Gastrocnemius medialis (tissue), 4 donors: ENCODE measurements around the gene PPP2R5C. TPM values are rescaled to one million over a fixed set of nuclear protein-coding genes. Genes with fewer than 3 reads are reported as not detected.

Source experiments
- ATAC-seq, 2 donors: fragments of 150-250 bp; one replicate each; pipeline ENCODE4 v1.9.1; 2016
- DNase-seq, 2 donors: peaks; one replicate each; pipeline ENCODE4 v3.0.0-alpha.2; 2019
- H3K27ac ChIP-seq, 4 donors: fragments of 200-600 bp; sonication (generic); 1 replicate in 1 of 4; 2 replicates in 3 of 4; pipeline ENCODE4 v1.5.1; 2016 to 2018; ENCODE audit warnings: mild to moderate bottlenecking in 2 of 4, moderate library complexity in 1 of 4
- H3K27me3 ChIP-seq, 3 donors: fragments of 200-600 bp; sonication (generic) in 2 of 3; 1 replicate in 1 of 3; 2 replicates in 2 of 3; pipeline versions ENCODE4 v1.5.1 to v1.6.0; 2016 to 2019; ENCODE audit warnings: mild to moderate bottlenecking in 1 of 3, moderate library complexity in 1 of 3
- H3K36me3 ChIP-seq, 2 donors: fragments of 200-600 bp; sonication (generic) in 1 of 2; one replicate each; pipeline ENCODE4 v1.5.1; 2017 to 2018
- H3K4me1 ChIP-seq, 2 donors: fragments of 200-600 bp; sonication (generic) in 1 of 2; one replicate each; pipeline ENCODE4 v1.5.1; 2016 to 2017; ENCODE audit warnings: mild to moderate bottlenecking in 2 of 2
- H3K4me3 ChIP-seq, 4 donors: fragments of 200-600 bp; sonication (generic) in 3 of 4; 1 replicate in 1 of 4; 2 replicates in 3 of 4; pipeline ENCODE4 v1.5.1; 2016 to 2019; ENCODE audit warnings: mild to moderate bottlenecking in 2 of 4
- H3K9me3 ChIP-seq, 3 donors: fragments of 200-600 bp; sonication (generic) in 2 of 3; 1 replicate in 1 of 3; 2 replicates in 2 of 3; pipeline ENCODE4 v1.5.1; 2016 to 2019
- POLR2A ChIP-seq, 2 donors: fragments of 450-650 bp; IDR thresholded peaks; one replicate each; pipeline ENCODE4 v1.6.1; 2017; ENCODE audit warnings: antibody characterized with exemption in 2 of 2, mild to moderate bottlenecking in 2 of 2, moderate library complexity in 2 of 2
- in situ Hi-C, 4 donors: fragments of 200-750 bp; cut with MboI; loops; one replicate each; pipeline versions ENCODE4 v1.15.0 to v1.8.0; 2017; ENCODE audit warnings: low sequenced_read_pairs in 4 of 4
- intact Hi-C: fragments of 100-400 bp; cut with DNase I; formaldehyde crosslinking; loops from one replicate; pipeline ENCODE4 v1.15.1; 2023; ENCODE audit warnings: low total_unique reads
- total RNA-seq, 4 donors: library from RNA; depleted of rRNA; stranded (reverse); fragments of >200 nt; gene quantifications; one replicate each; pipeline versions ENCODE4 v1.1.0 to v1.2.3, GENCODE V29; 2016
- TF ChIP-seq, protein P1 (sequence below), 5 experiments: fragments of 450-650 bp in 3 of 5; fragments of 200-600 bp in 2 of 5; sonication (generic) in 2 of 5; IDR thresholded peaks in 4 of 5; conservative IDR thresholded peaks in 1 of 5; 1 replicate in 4 of 5; 2 replicates in 1 of 5; pipeline ENCODE4 v1.5.1; 2016 to 2019; ENCODE audit warnings: antibody characterized with exemption in 5 of 5, mild to moderate bottlenecking in 3 of 5, moderate library complexity in 3 of 5

The PPP2R5C gene
- total RNA-seq, 4 donors from 2014 or later: 35.4 to 65.9 (median 49.3) TPM

DNA sequence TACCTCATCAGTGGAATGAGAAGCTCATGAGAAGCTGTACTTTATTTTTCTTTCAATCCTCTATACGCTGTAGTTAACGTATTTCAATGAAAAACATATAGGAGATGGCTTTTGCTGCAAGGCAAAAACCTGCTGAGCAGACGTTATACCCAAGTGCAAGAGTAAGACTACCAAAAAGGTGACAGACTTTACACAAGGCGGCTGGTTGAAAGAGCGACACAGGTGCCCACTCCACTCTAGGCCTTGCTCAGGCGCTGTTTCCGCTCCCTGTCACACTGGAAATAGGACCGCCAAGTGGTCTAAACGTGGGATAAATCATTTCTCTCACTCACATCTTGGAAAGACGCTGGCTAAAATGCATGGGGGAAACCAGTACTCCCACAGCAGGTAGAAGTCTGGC is 54.5 kb downstream of the PPP2R5C start:
- H3K4me3 ChIP-seq: no peak overlapping the region
- no peak for TF ChIP-seq POLR2A (IDR thresholded peaks at IDR 0.05)
- TF ChIP-seq, protein P1, sequence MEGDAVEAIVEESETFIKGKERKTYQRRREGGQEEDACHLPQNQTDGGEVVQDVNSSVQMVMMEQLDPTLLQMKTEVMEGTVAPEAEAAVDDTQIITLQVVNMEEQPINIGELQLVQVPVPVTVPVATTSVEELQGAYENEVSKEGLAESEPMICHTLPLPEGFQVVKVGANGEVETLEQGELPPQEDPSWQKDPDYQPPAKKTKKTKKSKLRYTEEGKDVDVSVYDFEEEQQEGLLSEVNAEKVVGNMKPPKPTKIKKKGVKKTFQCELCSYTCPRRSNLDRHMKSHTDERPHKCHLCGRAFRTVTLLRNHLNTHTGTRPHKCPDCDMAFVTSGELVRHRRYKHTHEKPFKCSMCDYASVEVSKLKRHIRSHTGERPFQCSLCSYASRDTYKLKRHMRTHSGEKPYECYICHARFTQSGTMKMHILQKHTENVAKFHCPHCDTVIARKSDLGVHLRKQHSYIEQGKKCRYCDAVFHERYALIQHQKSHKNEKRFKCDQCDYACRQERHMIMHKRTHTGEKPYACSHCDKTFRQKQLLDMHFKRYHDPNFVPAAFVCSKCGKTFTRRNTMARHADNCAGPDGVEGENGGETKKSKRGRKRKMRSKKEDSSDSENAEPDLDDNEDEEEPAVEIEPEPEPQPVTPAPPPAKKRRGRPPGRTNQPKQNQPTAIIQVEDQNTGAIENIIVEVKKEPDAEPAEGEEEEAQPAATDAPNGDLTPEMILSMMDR (IDR thresholded peaks at IDR 0.05 in 4 of 5, conservative IDR thresholded peaks at IDR 0.05 in 1 of 5): no peak
- in situ Hi-C loops (no loop called here), intact Hi-C loops (no loop called here)
- H3K9me3 ChIP-seq: no peaks in the 10 kb centered on the region
- peaks cover 43 to 46% of the 10 kb centered on the region in 2 donors for H3K4me1 ChIP-seq
- no peaks in the 10 kb centered on the region for H3K36me3 ChIP-seq
- H3K27ac ChIP-seq: no peak overlapping the region
- DNase-seq (no peak), ATAC-seq (no peak)
- H3K27me3 ChIP-seq: no peaks in the 10 kb centered on the region

DNA sequence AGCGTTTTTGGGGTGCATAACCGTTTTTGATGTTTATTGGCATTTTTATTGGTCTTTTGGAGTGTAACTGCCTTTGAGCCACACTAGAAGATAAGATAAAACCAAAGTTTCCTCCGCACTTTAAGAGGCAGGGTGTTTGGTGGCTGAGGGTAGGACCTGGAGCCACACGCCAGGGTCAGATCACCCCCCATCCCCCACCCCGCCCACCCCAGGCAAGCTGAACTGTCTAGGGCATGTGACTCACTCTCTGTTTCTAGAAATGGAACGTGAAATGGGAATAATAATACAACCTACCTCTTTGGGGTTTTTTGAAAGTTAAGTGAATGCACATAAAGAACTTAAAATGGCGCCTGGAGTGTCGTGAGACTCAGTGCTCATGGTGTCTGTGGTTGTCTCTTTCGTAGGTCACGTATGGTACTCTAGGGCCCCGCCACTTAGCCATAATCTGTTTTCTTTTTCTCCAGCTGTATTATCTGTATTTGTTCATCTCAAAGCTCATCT is 56.0 kb downstream of the PPP2R5C start:
- in situ Hi-C loops (no loop called here), intact Hi-C loops (no loop called here)
- no peaks in the 10 kb centered on the region for H3K27me3 ChIP-seq
- H3K9me3 ChIP-seq: no peaks in the 10 kb centered on the region
- DNase-seq: no peak
- TF ChIP-seq, protein P1 (IDR thresholded peaks at IDR 0.05 in 4 of 5, conservative IDR thresholded peaks at IDR 0.05 in 1 of 5): no peak
- no peak for TF ChIP-seq POLR2A (IDR thresholded peaks at IDR 0.05)
- H3K4me1 ChIP-seq: peaks cover 29 to 30% of the 10 kb centered on the region in 2 donors
- no peak overlapping the region for H3K27ac ChIP-seq
- ATAC-seq: no peak
- no peaks in the 10 kb centered on the region for H3K36me3 ChIP-seq
- H3K4me3 ChIP-seq: no peak overlapping the region

DNA sequence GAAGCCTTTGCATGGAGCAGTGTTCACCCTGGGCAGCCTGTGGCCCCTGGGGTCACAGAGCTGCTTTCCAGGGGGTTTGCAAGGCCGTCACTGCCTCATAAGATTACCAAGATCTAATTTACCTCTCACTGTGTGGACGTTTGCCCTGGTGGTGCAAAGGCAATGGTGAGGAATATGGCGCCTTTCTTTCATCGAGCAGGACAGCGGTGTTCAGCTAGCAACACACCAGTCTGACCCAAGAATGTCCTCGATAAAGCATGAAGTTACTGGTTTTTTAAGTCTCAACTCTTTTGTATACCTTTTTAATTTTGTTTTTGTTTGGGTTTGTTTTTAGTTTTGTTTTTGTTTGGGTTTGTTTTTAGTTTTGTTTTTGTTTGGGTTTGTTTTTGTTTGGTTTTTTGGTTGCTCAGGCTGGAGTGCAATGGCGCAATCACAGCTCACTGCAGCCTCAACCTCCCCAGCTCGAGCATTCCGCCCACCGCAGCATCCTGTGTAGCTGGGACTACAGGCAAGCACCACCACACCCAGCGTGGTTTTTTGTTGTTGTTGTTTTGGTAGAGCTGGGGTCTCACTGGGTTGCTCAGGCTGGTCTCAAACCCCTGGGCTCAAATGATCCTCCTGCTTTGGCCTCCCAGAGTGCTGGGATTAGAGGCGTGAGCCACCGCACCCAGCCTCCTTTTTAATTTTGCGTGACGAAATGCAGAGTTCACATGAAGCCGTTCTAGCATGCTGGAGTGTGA is 57.9 kb downstream of the PPP2R5C start:
- Histone ChIP-seq H3K9me3 (no peaks in the 10 kb centered on the region), H3K27ac (no peak overlapping the region), H3K27me3 (no peaks in the 10 kb centered on the region), H3K4me3 (no peak overlapping the region), H3K36me3 (no peaks in the 10 kb centered on the region), H3K4me1 (peaks cover 28 to 30% of the 10 kb centered on the region in 2 donors)
- DNase-seq (no peak), ATAC-seq (no peak)
- intact Hi-C loops (no loop called here), in situ Hi-C loops (no loop called here)
- TF ChIP-seq POLR2A (IDR thresholded peaks at IDR 0.05): no peak
- TF ChIP-seq, protein P1 (IDR thresholded peaks at IDR 0.05 in 4 of 5, conservative IDR thresholded peaks at IDR 0.05 in 1 of 5): no peak

DNA sequence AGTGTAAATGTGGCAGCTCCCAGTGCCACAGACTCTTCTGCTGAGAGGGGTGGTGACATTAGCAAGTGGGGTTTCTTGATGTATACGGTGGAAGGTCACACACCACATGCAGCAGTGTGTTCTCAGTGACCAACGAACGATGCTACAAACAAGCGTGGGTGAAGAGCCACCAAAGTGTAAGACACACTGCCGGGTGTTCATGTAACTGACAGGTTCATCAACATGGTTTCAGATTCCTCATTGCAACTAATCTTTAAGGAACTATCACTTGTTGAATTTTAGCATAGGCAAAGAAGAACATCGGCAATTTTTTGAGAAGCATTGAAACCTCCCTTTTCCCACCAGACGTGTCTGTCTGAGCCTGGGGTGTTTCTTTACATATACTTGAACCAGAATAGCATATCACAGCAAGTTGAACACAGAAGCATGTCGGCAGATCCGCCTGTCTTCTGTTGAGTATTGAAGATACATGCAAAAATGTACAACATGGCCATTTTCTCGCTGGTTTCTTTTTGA is 58.8 kb downstream of the PPP2R5C start:
- Histone ChIP-seq H3K27me3 (no peaks in the 10 kb centered on the region), H3K36me3 (no peaks in the 10 kb centered on the region), H3K27ac (peak overlapping the region in 2 of 4 donors; percentile 1 to 19), H3K4me3 (no peak overlapping the region), H3K9me3 (no peaks in the 10 kb centered on the region), H3K4me1 (peaks cover 30% of the 10 kb centered on the region in 2 donors)
- ATAC-seq (no peak), DNase-seq (no peak)
- intact Hi-C loops (no loop called here), in situ Hi-C loops (loop anchor here in 1 of 4 donors (10.0 kb wide), 1 partner anchor 46 kb away; no protein-coding TSS in a partner anchor)
- no peak for TF ChIP-seq POLR2A (IDR thresholded peaks at IDR 0.05)
- TF ChIP-seq, protein P1 (IDR thresholded peaks at IDR 0.05 in 4 of 5, conservative IDR thresholded peaks at IDR 0.05 in 1 of 5): no peak
